ENCODE measurements around the gene PROB1. TPM values are rescaled to one million over a fixed set of nuclear protein-coding genes. Genes with fewer than 3 reads are reported as not detected.

Gene PROB1
- total RNA-seq, 1 experiment from 2014 or later: 2.2 TPM

- intact Hi-C loops (cut with micrococcal nuclease): no loop called here
- no peak overlapping the region for H3K4me2 ChIP-seq (ENCODE audit: low read length)
- DNase-seq: no peak
- H4K20me1 ChIP-seq (ENCODE audit: low read length): no peaks in the 10 kb centered on the region
- peaks cover 6% of the 10 kb centered on the region; the same call in 1 of the 2 replicates for H3K4me1 ChIP-seq (ENCODE audit: insufficient read depth, low read length)
- ChIA-PET POLR2A (ENCODE audit: unreplicated experiment) (no interaction called here), CTCF (no interaction called here)
- no TSS peak for BruUV-seq (replicated peaks)
- H3K79me2 ChIP-seq (ENCODE audit: low read length): peaks cover 16% of the 10 kb centered on the region
- no peaks in the 10 kb centered on the region for H3K9me3 ChIP-seq (ENCODE audit: low read length)
- no peak for ATAC-seq
- no peaks in the 10 kb centered on the region for H3K9me2 ChIP-seq (replicated peaks; ENCODE audit: low read length)
- H3K9ac ChIP-seq (ENCODE audit: low read length): no peak overlapping the region
- no peaks in the 10 kb centered on the region for H3F3A ChIP-seq (ENCODE audit: low read length, unreplicated experiment)
- H3K27ac ChIP-seq (ENCODE audit: low read length): no peak overlapping the region
- H2AFZ ChIP-seq (ENCODE audit: low read length): no peak overlapping the region
- H3K4me3 ChIP-seq (ENCODE audit: low read length): no peak overlapping the region
- no peaks in the 10 kb centered on the region for H3K27me3 ChIP-seq (ENCODE audit: low read length)
- no peaks in the 10 kb centered on the region for H3K36me3 ChIP-seq (ENCODE audit: low read depth, low read length)
- TF ChIP-seq CTCF (conservative IDR thresholded peaks at IDR 0.05; ENCODE audit: low read depth, low read length) (no peak), EZH2 (IDR thresholded peaks at IDR 0.05; ENCODE audit: low read length, unreplicated experiment) (no peak), EZH2phosphoT487 (IDR thresholded peaks at IDR 0.05; ENCODE audit: borderline replicate concordance, low read length) (no peak)
Observed at GRCh38 chr5:139397921-139398320, 3.0 kb upstream of the PROB1 start.

GRCh38 chr5:139396691-139397090, 1.8 kb upstream of the PROB1 start:
- Histone ChIP-seq H3K36me3 (ENCODE audit: low read depth, low read length) (no peaks in the 10 kb centered on the region), H3K9me2 (replicated peaks; ENCODE audit: low read length) (no peaks in the 10 kb centered on the region), H3K4me3 (ENCODE audit: low read length) (no peak overlapping the region), H3K9me3 (ENCODE audit: low read length) (no peaks in the 10 kb centered on the region), H3K4me1 (ENCODE audit: insufficient read depth, low read length) (peaks cover 6% of the 10 kb centered on the region; the same call in 1 of the 2 replicates), H3K27me3 (ENCODE audit: low read length) (no peaks in the 10 kb centered on the region), H4K20me1 (ENCODE audit: low read length) (no peaks in the 10 kb centered on the region), H3K4me2 (ENCODE audit: low read length) (no peak overlapping the region), H3K9ac (ENCODE audit: low read length) (no peak overlapping the region), H3K27ac (ENCODE audit: low read length) (no peak overlapping the region), H2AFZ (ENCODE audit: low read length) (no peak overlapping the region), H3K79me2 (ENCODE audit: low read length) (peaks cover 19% of the 10 kb centered on the region), H3F3A (ENCODE audit: low read length, unreplicated experiment) (no peaks in the 10 kb centered on the region)
- TF ChIP-seq EZH2 (IDR thresholded peaks at IDR 0.05; ENCODE audit: low read length, unreplicated experiment): no peak
- no peak for TF ChIP-seq CTCF (conservative IDR thresholded peaks at IDR 0.05; ENCODE audit: low read depth, low read length)
- ATAC-seq (no peak), DNase-seq (no peak)
- no TSS peak for BruUV-seq (replicated peaks)
- intact Hi-C loops (cut with micrococcal nuclease): no loop called here
- ChIA-PET CTCF (no interaction called here), POLR2A (ENCODE audit: unreplicated experiment) (no interaction called here)

DNA sequence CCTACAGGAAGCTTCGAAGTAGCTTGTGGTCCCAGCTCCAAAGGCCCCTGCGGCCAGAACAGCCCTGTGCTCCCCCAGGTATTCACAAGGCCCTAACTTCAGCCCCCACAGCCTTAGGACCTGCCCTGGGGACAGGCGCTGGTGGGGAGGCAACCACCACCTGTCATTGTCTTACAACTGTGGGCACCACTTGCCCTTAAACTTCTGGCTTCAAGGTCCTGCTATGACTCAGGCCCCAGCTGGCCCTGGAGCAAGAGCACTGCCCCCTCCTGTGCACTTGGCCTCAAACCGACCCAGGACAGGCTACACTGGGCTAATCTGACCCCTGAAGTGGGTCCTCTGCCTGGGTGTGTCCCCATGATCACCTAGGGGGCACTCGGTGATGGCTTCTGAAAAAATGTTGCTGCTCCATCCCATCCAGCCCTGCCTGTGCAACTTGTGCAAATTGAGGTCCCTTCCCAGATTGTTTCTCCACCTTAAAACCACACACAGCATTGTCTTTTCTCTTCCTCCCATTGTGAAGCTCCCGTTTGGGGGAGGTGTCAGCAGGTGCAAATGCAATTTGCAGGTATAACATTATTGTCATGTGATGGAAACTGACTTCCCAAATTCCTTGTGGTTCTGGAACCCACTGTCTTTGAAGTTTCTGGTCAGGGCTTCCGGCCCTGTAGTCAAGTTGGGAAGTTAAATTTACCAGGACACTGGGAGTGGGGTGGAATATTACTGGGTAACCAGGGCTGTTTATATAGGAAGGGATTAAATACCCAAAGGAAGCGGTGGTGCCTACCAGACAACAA, 1.1 kb upstream of the PROB1 start:
- Histone ChIP-seq H3K9me2 (replicated peaks; ENCODE audit: low read length) (no peaks in the 10 kb centered on the region), H3F3A (ENCODE audit: low read length, unreplicated experiment) (no peaks in the 10 kb centered on the region), H3K4me1 (ENCODE audit: insufficient read depth, low read length) (peaks cover 11% of the 10 kb centered on the region), H2AFZ (ENCODE audit: low read length) (no peak overlapping the region), H3K36me3 (ENCODE audit: low read depth, low read length) (no peaks in the 10 kb centered on the region), H4K20me1 (ENCODE audit: low read length) (no peaks in the 10 kb centered on the region), H3K9me3 (ENCODE audit: low read length) (no peaks in the 10 kb centered on the region), H3K27me3 (ENCODE audit: low read length) (no peaks in the 10 kb centered on the region), H3K4me3 (ENCODE audit: low read length) (no peak overlapping the region), H3K27ac (ENCODE audit: low read length) (no peak overlapping the region), H3K4me2 (ENCODE audit: low read length) (no peak overlapping the region), H3K9ac (ENCODE audit: low read length) (no peak overlapping the region), H3K79me2 (ENCODE audit: low read length) (peaks cover 20% of the 10 kb centered on the region)
- POLR2A ChIA-PET (ENCODE audit: unreplicated experiment): no interaction called here
- TF ChIP-seq CTCF (conservative IDR thresholded peaks at IDR 0.05; ENCODE audit: low read depth, low read length): no peak
- no peak for TF ChIP-seq EZH2 (IDR thresholded peaks at IDR 0.05; ENCODE audit: low read length, unreplicated experiment)
- no peak for TF ChIP-seq EZH2phosphoT487 (IDR thresholded peaks at IDR 0.05; ENCODE audit: borderline replicate concordance, low read length)
- BruUV-seq (replicated peaks): no TSS peak
- ATAC-seq (no peak), DNase-seq (no peak)
- CTCF ChIA-PET: no interaction called here
- intact Hi-C loops (cut with micrococcal nuclease): no loop called here
